ENCODE data around the gene KIAA0319L. TPM values are rescaled to one million over a fixed set of nuclear protein-coding genes. Genes with fewer than 3 reads are reported as not detected.

KIAA0319L gene
- total RNA-seq, 1 donor = 63.0 TPM

- no peak for DNase-seq (ENCODE audit: low read depth)
- no peak overlapping the region for H3K4me3 ChIP-seq (ENCODE audit: low read depth, low read length)
- TF ChIP-seq, protein P1, sequence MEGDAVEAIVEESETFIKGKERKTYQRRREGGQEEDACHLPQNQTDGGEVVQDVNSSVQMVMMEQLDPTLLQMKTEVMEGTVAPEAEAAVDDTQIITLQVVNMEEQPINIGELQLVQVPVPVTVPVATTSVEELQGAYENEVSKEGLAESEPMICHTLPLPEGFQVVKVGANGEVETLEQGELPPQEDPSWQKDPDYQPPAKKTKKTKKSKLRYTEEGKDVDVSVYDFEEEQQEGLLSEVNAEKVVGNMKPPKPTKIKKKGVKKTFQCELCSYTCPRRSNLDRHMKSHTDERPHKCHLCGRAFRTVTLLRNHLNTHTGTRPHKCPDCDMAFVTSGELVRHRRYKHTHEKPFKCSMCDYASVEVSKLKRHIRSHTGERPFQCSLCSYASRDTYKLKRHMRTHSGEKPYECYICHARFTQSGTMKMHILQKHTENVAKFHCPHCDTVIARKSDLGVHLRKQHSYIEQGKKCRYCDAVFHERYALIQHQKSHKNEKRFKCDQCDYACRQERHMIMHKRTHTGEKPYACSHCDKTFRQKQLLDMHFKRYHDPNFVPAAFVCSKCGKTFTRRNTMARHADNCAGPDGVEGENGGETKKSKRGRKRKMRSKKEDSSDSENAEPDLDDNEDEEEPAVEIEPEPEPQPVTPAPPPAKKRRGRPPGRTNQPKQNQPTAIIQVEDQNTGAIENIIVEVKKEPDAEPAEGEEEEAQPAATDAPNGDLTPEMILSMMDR (IDR thresholded peaks at IDR 0.05; ENCODE audit: insufficient read depth, low read depth, low read length) = no peak
Measured at GRCh38 chr1:35461966-35462651, 95.1 kb downstream of the KIAA0319L start.

DNA sequence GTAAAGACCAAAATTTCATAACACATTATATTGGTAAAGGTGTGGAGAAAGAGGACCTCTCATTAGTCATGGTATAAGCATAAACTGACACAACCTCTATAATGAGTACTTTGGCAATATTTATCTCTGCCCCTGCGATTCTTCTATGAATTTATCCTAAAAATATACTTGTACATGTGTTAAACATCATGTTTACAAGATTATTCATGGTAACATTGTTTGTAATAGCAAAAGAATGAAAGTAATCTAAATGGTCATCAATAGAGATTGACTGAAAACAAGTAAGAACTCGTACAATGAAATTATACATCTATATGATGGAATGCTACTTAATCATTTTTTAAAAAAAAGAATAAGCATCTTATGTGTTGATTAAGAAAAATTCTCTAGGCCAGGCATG, 96.4 kb downstream of the KIAA0319L start:
- DNase-seq (ENCODE audit: low read depth) = no peak
- no peak overlapping the region for H3K4me3 ChIP-seq (ENCODE audit: low read depth, low read length)
- TF ChIP-seq, protein P1 (IDR thresholded peaks at IDR 0.05; ENCODE audit: insufficient read depth, low read depth, low read length) = no peak

- peak; percentile 93 for DNase-seq (ENCODE audit: low read depth)
- TF ChIP-seq, protein P1 (IDR thresholded peaks at IDR 0.05; ENCODE audit: insufficient read depth, low read depth, low read length) = peak; percentile 36
- no peak overlapping the region for H3K4me3 ChIP-seq (ENCODE audit: low read depth, low read length)
Measured at GRCh38 chr1:35454616-35455015, 102.6 kb downstream of the KIAA0319L start.

DNA sequence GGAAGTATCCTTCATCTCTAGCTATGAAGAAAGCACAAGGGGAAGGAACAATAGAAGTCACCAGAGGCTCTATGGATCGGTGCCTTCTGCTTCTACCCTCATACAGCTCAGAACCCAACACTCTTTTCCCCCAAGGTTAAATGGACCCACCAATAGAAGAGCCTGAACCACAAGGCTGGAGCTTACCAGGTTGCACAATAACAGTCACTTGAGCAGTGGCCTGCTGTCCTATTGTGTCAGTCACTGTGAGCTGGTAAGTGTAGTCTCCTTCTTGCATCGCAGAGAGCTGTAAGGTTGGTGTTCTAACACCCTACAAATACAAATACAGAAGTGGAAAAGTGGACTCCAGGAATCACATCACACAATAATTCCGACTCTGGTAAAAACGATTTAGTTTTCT, 103.0 kb downstream of the KIAA0319L start:
- no peak overlapping the region for H3K4me3 ChIP-seq (ENCODE audit: low read depth, low read length)
- TF ChIP-seq, protein P1 (IDR thresholded peaks at IDR 0.05; ENCODE audit: insufficient read depth, low read depth, low read length) = no peak

GRCh38 chr1:35453031-35453430, 104.2 kb downstream of the KIAA0319L start:
- DNase-seq (ENCODE audit: low read depth) = no peak
- no peak overlapping the region for H3K4me3 ChIP-seq (ENCODE audit: low read depth, low read length)
- TF ChIP-seq, protein P1 (IDR thresholded peaks at IDR 0.05; ENCODE audit: insufficient read depth, low read depth, low read length) = no peak

More for the DNA sequence above, 103.0 kb downstream of the KIAA0319L start:
- no peak for DNase-seq (ENCODE audit: low read depth)

- peak; percentile 92 for DNase-seq (ENCODE audit: low read depth)
- TF ChIP-seq, protein P1 (IDR thresholded peaks at IDR 0.05; ENCODE audit: insufficient read depth, low read depth, low read length) = peak; percentile 17
- no peak overlapping the region for H3K4me3 ChIP-seq (ENCODE audit: low read depth, low read length)
Measured at GRCh38 chr1:35452106-35452774, 105.0 kb downstream of the KIAA0319L start.

Measured in fibroblast of villous mesenchyme (primary cell).